ENCODE data around the gene CSK.
"Not testable (repeated sequence)": the region's sequence is repeated elsewhere in the genome, so short reads cannot be mapped to it uniquely, and the experiment has no call there.

CSK gene

DNA sequence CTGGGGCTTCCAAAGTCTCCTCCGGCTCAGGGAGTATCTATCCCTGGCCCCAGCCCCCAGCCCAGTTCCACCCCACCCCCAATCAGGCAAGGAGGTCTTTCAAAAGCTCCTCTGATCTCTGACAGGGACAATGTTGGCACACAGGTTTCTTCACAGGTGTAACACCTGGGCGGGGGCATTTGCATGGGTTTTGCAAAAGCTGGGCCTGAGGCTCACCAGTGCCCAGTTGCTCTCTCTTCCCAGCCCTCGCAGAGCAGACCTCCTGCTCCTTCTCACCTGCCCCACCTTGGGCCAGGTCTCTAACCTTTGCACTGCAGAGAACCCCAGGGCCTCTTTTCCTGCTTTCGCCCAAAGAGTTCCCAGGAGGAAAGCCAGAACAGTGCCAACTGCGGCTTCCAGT is 8.6 kb upstream of the CSK start:
- no peak for DNase-seq

- DNase-seq: no peak
Observed at GRCh38 chr15:74773731-74774252, 8.1 kb upstream of the CSK start.

DNA sequence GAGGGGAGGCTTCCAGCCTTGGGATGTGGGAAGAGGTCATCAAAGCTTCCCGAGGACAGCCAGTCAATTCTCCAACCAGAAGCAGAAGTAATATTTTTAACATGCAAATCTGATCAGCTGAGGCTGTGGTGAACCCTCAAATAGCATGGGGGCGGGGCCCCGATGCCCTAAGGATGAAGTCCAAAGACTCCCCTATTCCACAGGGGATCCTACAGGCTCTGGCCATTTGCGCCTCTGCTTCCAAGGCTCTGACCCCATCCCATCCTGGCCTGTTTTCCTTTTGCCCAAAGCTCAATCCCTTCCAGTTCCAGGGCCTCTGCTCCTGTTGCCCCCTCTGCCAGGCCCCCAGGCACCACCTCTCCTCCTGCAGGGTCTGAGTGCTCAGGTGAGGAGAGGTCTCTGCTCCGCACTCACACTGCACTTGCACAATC is 6.7 kb upstream of the CSK start:
- DNase-seq: no peak

GRCh38 chr15:74775894-74776293 is 6.0 kb upstream of the CSK start:
- DNase-seq: no peak

GRCh38 chr15:74776821-74777768 is 4.8 kb upstream of the CSK start:
- DNase-seq: peak; percentile 83

DNA sequence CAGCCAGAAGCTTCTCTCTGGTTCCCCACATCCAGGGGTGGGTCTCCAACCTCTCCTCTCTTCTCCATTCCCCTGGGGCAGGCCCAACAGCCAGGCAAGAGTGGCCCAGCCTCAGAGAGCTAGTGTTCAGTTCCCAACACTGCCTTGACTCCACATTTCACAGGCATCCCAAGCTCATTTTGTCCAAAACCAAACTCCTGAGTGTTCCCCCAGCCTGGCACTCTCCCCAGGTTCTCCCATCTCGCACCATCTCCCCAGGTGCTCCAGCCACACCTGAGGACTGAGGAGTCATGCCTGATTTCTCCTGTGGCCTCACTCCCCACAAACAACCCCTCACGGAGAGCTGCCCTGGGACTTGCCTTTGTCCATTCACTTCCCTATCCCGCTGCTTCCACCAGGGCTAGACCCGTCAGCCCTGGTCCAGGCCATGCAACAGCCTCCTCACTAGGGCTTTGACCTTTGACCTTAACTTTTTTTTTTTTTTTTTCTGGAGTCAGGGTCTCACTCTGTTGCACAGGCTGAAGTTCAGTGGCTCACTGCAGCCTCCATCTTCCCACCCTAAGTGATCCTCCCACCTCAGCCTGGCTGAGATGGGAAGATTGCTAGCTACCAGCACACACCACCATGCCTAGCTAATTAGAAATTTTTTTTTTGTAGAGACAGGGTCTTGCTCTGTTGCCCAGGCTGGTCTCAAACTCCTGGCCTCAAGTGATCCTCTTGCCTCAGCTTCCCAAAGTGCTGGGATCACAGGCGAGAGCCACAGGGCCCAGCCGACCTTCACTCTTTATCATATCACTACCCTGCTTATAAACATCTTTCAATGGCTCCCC is 3.9 kb upstream of the CSK start:
- DNase-seq: no peak

- no peak for DNase-seq
Observed at GRCh38 chr15:74778599-74778970, 3.3 kb upstream of the CSK start.

GRCh38 chr15:74779162-74779648 is 2.7 kb upstream of the CSK start:
- DNase-seq: peak; percentile 21

- peak; percentile 73 for DNase-seq
Observed at GRCh38 chr15:74780523-74781430, 1.1 kb upstream of the CSK start.

DNA sequence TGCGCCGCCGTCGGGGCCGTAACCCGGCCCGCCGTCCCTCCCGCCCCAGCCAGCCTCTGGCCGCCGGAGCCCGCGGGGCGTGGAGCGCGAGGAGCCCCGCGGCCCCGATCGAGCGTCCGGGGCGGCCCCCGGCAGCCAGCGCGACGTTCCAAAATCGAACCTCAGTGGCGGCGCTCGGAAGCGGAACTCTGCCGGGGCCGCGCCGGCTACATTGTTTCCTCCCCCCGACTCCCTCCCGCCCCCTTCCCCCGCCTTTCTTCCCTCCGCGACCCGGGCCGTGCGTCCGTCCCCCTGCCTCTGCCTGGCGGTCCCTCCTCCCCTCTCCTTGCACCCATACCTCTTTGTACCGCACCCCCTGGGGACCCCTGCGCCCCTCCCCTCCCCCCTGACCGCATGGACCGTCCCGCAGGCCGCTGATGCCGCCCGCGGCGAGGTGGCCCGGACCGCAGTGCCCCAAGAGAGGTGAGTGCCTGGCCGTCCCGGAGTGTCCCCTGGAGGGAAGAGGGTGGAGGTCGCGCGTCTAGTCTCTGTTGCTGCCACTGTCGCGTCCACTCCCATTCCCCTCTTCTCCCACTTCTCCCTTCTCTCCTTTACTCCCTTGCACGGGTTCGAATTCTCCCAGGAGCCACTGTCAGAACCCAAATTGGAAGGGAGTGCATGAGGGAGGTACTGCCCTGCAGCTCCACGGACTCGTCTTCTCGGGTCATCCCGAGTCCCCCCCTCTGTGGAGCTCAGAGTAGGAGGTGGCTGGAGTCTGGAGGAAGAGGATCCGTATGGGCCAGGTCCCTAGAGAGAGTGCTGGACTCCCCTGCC is 585 bp downstream of the CSK start:
- peak; percentile 69 for DNase-seq

GRCh38 chr15:74783072-74783807 is 1.4 kb downstream of the CSK start:
- peak; percentile 45 for DNase-seq

- no peak for DNase-seq
Observed at GRCh38 chr15:74783808-74784175, 1.9 kb downstream of the CSK start.

GRCh38 chr15:74784426-74785193 is 2.7 kb downstream of the CSK start:
- peak; percentile 37 for DNase-seq

DNA sequence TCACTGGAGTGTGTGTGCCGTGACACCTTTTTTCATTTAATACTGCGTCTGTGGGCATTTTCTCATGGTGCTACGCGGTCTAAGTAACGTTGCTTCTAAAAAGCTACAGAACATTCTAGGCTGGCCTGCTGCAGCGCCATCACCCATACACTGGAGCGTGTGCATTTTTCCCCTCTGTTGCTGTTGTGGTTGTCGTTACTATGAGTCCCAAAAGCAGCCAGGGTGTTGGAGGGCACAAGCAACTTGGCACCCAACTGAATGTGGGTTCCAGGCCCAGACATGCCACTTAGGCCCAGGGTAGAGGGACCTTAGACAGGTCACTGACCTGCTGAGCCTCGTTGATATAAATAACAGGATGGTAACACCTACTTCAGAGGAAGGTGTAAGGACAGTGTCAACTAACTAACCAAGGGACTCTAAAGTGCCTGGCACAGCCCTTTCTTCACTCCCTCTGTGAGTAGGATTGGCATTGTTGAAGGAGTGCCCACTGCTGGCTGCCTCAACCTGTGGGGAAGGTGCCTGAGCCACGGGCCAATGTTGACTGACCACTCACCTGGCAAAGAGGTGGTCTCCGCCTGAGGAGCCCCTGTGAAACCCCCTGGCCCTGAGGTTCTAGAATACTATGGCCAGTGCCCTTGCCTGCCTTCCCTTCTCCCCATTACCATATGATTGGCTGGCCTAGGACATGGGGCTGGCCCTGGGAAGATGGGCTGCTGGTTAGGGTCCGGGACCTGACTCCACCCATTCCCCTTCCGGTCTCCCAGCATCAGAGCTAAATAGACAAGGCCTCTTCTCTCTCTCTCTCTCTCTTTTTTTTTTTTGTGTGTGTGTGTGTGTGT is 3.5 kb downstream of the CSK start:
- peak; percentile 72 for DNase-seq

DNA sequence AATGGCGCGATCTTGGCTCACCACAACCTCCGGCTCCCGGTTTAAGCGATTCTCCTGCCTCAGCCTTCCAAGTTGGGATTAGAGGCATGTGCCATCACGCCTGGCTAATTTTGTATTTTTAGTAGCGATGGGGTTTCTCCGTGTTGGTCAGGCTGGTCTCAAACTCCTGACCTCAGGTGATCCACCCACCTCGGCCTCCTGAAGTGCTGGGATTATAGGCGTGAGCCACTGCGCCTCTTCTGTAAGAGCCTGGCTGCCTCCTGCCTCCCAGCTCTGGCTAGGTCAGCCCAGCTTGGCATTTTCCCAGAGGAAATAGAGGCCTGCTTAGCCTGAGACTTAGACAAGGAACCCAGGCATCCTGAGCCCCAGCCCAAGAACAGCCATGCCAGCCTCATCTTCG is 4.2 kb downstream of the CSK start:
- not testable (repeated sequence) for DNase-seq

GRCh38 chr15:74786551-74787165 is 4.8 kb downstream of the CSK start:
- peak; percentile 34 for DNase-seq

DNA sequence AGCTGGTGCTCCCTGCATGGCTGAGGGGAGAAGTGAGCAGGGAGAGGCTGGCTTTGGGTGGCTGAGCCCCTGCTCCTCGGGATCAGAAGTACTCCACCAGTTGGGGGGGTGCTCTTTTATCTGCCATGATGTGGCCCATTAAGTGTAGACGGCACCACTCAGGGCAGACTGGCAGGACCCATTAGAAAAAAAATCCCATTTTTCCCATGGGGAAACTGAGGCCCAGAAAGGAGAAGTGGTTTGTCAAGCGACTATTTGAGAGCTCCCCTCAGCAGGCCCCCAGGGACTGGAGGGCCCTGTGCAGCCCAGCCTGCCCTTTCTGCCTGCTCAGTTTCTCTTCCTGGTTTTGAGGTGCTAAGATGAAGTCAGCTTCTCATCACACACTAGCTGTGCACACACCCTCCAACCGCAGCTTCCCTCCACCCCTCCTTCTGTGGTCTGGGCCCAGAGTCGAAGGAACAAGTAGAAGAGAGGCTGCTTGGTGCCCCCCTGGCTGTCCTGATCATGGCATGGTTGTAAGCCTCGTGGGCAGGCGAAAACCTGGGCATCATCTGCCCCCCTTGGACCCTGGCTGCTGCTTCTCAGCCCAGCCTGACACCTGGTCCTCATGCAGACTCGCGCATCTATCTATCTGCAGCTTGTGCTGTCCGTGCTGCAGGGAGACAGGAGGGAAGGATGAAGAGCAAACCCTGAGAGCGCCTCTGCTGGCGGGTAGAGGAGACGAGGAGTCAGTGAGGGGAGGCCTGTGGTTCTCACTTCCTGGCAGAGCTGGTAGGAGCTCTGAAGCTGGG is 5.6 kb downstream of the CSK start:
- DNase-seq: peak; percentile 91

Data from CD4-positive, alpha-beta T cell treated with Interleukin-10 for 1 hour (primary cell).